Activated CD4-positive, CD25-positive, alpha-beta regulatory T cell treated with anti-CD3 and anti-CD28 coated beads, Interleukin-2, amount 50 U/mL, for 72 hours (primary cell): Measurements from ENCODE around the gene LYL1.

Experiments
- DNase-seq: peaks from one replicate; pipeline ENCODE4 v3.0.0; 2021

Gene LYL1

GRCh38 chr19:13071444-13072187, 31.0 kb downstream of the LYL1 start:
- no peak for DNase-seq

DNA sequence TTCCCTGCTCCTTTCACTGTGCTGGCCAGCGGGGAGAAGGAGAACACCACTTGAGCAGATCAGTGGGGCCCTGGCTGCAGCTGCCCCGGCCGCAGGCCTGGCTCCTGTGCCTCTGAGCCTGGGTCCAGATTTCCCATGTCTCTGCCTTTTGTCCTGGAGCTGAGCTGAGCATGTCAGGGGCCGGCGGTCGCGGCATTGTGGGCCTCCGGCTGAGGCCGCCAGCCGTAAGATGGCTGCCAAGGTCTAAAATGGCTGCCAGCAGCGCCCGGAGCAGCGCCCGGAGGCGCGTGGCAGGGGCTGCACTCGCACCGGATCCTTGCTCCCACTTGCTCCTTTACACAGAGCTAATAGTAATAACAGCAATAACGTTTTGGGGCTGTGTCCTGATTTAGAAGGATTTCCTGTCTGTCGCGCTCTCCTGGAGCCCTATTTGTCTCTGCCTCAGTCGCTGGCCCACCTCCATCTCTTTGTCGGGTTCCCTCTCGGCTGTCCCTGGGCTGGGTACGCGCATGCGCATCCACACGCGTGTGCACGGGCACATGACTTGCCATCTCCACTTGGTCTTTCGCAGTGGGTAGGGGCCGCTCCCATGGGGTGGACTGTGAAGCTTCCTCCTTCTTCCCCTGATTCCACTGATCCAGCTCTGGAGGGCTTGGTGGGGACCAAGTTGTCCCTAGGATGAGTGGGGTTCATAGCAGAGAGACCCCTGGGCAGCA, 32.1 kb downstream of the LYL1 start:
- no peak for DNase-seq

DNA sequence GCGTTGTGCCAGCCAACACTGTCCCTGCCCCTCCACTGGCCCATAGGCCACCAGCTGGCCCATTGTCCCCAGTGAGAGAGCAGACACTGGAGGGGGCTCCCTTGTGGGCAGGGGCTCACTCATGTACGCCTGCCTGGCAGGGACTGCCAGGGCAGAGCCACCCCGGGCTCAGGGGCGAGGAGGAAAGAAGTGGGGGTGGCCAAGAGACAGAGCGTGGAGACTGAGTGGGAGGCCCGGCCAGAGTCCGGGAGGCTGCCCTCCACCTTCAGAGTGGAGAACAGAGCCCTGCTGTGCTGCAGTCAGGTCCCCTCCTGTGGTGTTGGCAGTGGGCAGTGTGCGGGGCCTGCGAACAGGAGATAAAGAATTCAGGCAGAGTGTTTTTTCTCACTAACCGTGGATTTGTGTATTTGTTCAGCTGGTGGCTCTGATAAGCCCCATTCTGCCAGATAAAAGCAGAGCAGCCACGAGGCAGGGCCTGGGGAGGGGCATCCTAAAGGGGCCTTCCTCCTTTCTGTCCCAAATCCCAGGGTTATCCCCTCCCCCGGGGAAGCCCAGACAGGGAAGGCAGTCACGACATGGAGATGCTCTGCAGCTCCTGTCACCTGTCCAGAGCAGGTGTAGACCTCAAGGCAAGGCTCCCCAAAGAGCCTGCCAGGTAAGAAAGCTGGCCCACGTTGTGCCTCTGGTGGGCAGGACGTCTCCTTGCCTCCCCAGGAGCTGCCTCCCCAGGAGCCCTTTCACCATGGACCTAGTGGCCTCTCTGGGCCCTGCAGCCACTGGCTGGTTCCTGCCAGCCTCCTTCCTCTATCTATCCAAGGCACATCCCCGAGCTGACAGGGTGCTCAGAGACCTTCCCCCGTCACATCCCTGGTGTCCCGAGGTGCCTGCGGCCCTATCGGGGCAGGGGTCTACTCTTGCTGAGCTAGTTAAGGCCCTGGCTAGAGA, 33.0 kb downstream of the LYL1 start:
- DNase-seq = no peak

DNA sequence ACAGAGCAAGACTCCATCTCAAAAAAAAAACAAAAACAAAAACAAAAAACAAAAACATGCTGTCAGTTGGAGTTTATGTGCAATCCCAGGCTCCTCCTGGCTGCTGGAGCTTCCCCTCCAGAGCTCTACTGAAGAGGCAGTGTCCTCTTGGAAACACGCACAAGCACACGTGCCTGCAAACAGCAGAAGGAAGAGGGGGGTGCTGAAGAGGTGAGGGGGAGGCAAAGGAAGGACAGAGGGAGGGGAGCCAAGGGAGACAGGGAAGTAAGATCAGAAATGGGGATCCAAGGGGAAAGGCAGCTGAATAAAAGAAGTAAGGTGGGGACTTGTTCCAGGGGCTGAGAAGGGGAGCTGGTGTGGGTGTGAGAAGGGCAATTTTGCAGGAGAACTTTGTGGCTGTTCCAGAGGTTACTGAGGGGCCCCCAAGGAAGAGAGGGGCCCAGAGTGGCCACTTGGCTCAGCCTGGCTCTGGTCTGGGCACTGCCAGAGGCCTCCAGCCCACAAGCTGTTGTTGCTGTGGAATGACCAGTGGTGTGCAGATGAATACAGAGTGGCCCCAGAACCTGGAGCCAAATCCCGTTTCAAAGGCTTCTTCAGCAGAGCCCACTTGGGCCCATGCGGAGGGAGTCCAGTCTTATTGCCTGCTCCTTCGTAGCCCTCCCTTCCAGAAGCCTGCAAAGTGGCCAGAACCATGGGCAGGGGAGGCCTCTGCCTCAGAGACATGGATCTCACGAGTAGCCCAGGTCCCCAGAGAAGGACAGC, 34.4 kb downstream of the LYL1 start:
- DNase-seq = no peak

GRCh38 chr19:13066933-13067807, 35.5 kb downstream of the LYL1 start:
- DNase-seq = no peak

DNA sequence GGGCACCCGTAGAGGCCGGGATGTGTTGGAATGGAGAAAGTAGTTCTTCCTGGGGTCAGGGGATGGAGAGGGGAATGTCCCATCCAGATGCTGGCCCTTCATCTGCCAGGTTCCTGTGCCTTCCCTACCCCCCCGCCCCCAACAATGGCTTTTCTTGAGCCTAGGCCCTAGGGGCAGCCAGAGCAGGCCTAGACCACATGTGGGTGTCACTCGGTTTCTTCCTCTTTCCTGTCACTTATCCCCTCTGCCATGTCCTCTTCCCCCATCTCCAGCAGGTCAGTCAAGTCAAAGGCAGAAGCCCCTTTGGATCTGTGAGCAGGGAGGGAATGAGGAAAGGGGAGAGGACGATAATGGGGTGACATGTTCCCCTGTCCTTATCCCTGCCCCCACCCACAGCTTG, 36.4 kb downstream of the LYL1 start:
- DNase-seq = no peak

DNA sequence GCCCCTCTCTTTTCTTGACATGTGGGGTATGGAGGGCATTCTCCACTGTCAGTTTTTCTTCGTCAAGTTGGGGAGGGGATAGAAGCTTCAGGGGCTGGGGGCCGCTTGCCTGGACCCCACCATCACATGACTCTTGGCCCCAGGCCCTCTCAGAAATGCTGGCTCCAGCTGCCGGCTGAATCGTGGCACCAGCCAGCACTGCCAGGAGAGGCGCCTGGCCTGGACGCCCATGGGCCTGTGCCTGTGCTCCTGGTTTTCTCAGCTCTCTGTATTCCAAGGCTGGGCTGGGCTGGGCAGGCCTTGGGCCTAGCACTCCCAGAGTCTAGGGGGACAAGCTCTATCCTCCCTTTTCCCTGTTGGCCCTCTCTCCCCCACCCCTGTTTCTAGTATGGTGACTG, 38.6 kb downstream of the LYL1 start:
- DNase-seq = no peak

DNA sequence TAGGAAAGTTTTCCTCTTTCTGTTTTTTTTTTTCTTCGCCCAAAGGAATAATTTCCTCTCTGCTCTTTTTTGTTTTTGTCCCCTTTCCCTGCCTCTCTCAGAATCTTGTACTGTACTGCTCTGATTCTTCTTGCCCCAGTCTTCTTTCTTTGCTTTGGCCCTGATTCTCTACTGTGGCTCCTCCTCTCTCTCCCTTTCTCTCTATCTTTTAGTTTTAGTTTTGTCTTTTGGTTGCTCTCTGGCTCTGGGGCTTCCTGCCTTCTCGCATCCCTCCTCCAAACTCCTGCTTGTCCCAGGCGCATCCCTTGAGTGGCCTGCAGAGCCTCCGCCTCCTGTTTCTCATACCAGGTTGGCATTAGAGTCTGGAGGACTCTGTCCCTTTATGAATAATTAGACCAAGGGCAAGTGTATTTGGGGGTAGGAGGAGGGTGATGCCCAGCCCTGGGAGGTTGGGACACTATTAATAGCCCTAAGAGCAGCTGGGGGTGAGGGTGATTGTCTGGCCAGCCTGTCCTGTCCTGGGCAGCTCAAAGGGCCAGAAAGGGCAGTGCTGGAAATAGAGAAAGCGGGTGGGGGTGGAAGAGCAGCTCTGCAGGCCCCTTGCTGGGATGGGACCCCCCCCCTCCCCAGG, 39.1 kb downstream of the LYL1 start:
- DNase-seq = no peak

DNA sequence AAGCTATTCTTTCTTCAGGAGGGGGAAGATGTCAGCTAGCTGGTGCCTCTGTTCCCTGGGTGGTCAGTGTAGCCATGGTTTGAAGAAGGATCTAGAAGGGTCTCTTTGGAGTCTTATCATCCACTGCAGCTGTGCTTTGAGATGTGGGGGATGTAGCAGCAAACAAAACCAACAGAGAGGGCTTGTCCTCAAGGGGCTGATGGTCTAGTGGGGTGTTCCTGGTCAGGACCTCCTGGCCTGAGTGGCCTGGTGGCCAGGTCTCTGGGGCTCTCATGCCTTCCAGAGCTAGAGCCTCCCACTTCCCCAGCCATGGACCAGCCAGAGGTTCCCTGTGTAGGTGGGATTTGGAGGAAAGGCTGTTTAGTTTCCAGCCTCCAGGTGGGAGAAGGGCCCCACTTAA, 40.3 kb downstream of the LYL1 start:
- DNase-seq = no peak

DNA sequence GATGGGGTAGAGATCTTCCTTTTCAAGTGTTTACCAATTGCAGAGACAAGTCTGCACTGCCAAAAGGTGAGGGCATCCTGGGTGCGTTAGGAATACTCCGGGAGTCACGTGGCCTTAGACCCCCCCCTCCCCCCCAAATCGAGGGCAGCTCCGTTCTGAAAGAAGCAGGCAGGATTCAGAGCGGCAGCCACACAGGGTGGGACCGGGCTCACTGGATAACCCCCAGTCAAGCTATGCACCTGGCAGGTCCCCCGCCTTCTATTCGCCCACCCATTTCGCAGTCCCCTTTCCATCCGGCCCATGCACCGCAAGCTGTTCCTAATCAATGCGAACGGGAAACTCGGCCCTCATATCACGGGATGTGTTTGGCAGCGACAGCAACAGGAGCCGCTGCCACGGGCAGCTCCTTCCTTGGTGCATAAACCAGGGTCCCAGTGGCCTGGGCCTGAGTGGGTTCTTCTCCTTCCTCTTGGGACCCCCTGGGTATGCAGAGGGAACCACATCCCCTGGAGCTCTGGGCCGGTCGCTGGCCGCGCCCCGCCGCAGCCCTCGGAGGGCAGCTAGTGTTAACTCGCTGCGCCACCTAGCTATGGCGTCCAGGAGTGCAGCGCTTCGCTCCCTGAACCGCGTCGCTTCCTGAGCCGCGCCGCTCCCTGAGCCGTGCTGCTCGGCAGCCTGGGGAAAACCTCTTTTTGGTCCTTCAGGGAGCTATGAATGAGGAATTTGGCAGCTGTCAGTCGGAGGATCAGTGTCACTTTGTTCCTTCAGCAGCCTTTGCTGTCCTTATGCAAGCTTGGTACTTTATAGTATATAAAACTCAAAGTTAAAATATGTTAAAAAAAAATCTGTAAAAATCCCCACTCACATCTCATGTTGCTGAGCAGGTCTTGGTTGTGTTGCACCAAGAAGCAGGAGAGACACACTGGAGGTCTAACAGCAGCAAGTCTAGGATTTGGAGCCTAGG, 41.4 kb downstream of the LYL1 start:
- peak; percentile 87 for DNase-seq

GRCh38 chr19:13060233-13060963, 42.3 kb downstream of the LYL1 start:
- no peak for DNase-seq

- no peak for DNase-seq
Measured at GRCh38 chr19:13058951-13059660, 43.6 kb downstream of the LYL1 start.

DNA sequence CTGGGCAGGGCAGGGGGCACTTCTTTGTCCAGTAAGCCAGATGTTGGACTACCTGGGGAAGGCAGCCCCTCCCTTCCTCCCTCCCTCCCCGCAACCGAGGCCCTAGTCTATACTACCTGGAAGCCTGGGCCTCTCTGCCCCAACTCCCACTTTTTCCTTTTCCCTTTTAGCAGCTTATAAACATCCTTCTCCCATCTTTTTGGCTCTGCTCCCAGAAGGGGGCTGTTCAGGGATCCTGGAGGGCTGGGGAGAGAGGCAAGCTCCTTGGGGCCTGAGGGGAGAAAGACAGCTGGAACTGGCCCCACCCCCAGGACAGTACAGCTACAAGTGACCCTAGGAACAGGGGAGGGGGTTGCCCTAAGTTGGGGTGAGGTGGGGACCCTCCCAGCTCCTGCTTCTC, 44.9 kb downstream of the LYL1 start:
- DNase-seq = no peak

GRCh38 chr19:13057147-13057572, 45.5 kb downstream of the LYL1 start:
- DNase-seq = no peak

- no peak for DNase-seq
Measured at GRCh38 chr19:13056052-13056660, 46.5 kb downstream of the LYL1 start.

- no peak for DNase-seq
Measured at GRCh38 chr19:13055213-13056051, 47.2 kb downstream of the LYL1 start.

DNA sequence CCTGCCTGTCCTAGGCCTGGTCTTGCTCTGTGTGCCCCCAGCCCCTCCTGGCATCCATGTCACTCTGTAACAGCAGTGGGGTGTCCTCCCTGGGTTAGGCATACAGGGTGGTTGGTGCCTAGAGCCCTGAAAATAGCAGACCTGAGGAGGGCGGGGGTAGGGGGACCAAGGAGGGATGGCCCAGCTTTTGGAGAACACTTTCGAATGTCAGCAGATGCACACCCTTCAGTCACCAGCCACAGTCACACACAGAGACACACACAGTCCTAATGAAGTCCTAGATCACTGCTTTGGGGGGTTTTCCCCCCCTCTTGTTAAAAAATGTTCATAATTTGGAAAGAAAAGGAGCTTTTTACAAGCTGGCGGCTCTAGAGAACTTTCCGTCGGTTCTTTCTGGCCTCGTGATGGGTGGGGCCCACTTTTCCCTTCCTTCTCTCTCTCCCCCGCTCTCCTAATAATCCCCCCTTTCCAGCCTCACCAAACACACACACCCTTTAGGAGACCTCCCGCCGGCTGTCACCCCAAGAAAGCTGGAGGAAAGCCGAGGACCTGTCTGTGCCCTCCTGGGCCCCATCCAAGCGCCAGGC, 47.9 kb downstream of the LYL1 start:
- DNase-seq = no peak
